ENCODE measurements around the gene PAX2.

DNA sequence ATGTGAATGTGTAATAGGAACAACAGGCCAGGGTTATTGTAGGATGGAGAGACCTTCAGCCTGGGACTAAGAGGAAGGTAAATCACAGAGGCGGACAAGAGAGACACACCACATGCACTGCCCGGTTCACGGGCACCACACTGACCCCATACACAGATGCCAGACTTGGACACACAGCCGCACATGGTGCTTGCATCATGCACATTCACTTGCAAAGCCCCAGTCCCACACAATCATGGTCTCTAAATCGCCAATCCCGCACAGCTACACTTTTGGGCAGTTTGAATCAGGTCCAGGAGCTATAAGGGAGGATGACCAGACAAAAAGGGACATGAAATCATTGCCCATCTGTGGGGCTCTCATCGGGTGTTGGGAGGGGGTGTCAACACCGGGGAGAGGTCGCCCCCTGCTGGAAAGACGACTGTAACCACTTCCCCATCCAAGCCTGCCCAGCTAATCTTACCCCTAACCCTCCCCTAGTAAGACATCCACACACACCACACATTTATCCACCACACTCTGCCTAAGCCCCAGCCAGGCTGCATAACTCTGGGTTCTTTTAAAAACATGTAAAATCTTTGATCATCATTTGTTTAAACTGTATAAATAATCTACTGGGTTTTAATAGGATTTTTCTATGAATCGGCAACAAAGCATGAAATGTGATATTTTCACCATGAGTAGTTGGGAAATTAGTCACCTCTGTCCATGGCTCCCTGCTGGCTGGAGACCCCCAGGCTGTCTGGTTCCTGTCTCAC lies 126.8 kb downstream of the PAX2 start:
- TF ChIP-seq, protein P1, sequence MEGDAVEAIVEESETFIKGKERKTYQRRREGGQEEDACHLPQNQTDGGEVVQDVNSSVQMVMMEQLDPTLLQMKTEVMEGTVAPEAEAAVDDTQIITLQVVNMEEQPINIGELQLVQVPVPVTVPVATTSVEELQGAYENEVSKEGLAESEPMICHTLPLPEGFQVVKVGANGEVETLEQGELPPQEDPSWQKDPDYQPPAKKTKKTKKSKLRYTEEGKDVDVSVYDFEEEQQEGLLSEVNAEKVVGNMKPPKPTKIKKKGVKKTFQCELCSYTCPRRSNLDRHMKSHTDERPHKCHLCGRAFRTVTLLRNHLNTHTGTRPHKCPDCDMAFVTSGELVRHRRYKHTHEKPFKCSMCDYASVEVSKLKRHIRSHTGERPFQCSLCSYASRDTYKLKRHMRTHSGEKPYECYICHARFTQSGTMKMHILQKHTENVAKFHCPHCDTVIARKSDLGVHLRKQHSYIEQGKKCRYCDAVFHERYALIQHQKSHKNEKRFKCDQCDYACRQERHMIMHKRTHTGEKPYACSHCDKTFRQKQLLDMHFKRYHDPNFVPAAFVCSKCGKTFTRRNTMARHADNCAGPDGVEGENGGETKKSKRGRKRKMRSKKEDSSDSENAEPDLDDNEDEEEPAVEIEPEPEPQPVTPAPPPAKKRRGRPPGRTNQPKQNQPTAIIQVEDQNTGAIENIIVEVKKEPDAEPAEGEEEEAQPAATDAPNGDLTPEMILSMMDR (IDR thresholded peaks at IDR 0.05) = peak; percentile 79
- TF ChIP-seq EZH2phosphoT487 (IDR thresholded peaks at IDR 0.05) = no peak
